HepG2 (cell line): ENCODE results near the gene MLX. TPM values are rescaled to one million over a fixed set of nuclear protein-coding genes. Genes with fewer than 3 reads are reported as not detected.

Experiments
- ATF1 ChIP-seq: IDR thresholded peaks from 2 replicates; pipeline ENCODE4 v1.6.1; 2016; ENCODE audit warnings: mild to moderate bottlenecking, control low read depth
- FOXJ3 ChIP-seq: sonication (generic); formaldehyde crosslinking; IDR thresholded peaks from 2 replicates; pipeline ENCODE4 v1.4.0; 2020; ENCODE audit warnings: missing genetic modification reagents, mild to moderate bottlenecking, borderline replicate concordance
- HBP1 ChIP-seq: IDR thresholded peaks from 2 replicates; pipeline ENCODE4 v1.6.1; 2016; ENCODE audit warnings: low read depth, control low read depth
- MNT ChIP-seq: fragments of 450-650 bp; IDR thresholded peaks from 2 replicates; pipeline ENCODE4 v1.6.1; 2016
- MTF2 ChIP-seq: sonication (generic); formaldehyde crosslinking; IDR thresholded peaks from 2 replicates; pipeline ENCODE4 v1.5.0; 2020; ENCODE audit warnings: missing genetic modification reagents, borderline replicate concordance
- NFE2L1 ChIP-seq: sonication (generic); formaldehyde crosslinking; IDR thresholded peaks from 2 replicates; pipeline ENCODE4 v1.4.0; 2020; ENCODE audit warnings: missing genetic modification reagents, mild to moderate bottlenecking, borderline replicate concordance
- NONO ChIP-seq, 2 experiments: fragments of 450-650 bp in 1 of 2; sonication (generic) in 1 of 2; formaldehyde crosslinking in 1 of 2; IDR thresholded peaks in 1 of 2; conservative IDR thresholded peaks in 1 of 2; 2 replicates each; pipeline versions ENCODE4 v1.6.1 to v1.8.0; 2017 to 2022; ENCODE audit warnings: mild to moderate bottlenecking in 1 of 2, missing genetic modification reagents in 1 of 2, moderate library complexity in 1 of 2
- POLR2AphosphoS2 ChIP-seq: IDR thresholded peaks from 2 replicates; pipeline ENCODE4 v1.6.1; 2011; ENCODE audit warnings: low read depth, low read length, improper control_type of control experiment
- TAF15 ChIP-seq: fragments of 200-400 bp; formaldehyde crosslinking; IDR thresholded peaks from one replicate; pipeline ENCODE4 v1.6.1; 2018; ENCODE audit warnings: mild to moderate bottlenecking, low read depth, low read length; ENCODE audit not compliant: poor library complexity, severe bottlenecking
- ZBTB46 ChIP-seq: sonication (generic); formaldehyde crosslinking; IDR thresholded peaks from 2 replicates; pipeline ENCODE4 v1.4.0; 2020; ENCODE audit warnings: mild to moderate bottlenecking, missing genetic modification reagents, borderline replicate concordance
- ZFP36L2 ChIP-seq: sonication (generic); formaldehyde crosslinking; IDR thresholded peaks from 2 replicates; pipeline ENCODE4 v1.4.0; 2020; ENCODE audit warnings: missing genetic modification reagents
- ZNF282 ChIP-seq: fragments of 450-650 bp; IDR thresholded peaks from 2 replicates; pipeline ENCODE4 v1.6.1; 2018; ENCODE audit not compliant: partially characterized antibody
- ZNF292 ChIP-seq: sonication (generic); formaldehyde crosslinking; IDR thresholded peaks from 2 replicates; pipeline ENCODE4 v1.8.1; 2022; ENCODE audit warnings: mild to moderate bottlenecking, low read depth, missing genetic modification reagents, borderline replicate concordance
- ZNF326 ChIP-seq: sonication (generic); formaldehyde crosslinking; IDR thresholded peaks from 2 replicates; pipeline ENCODE4 v1.4.0; 2020; ENCODE audit warnings: missing genetic modification reagents, borderline replicate concordance
- ZNF354B ChIP-seq: sonication (generic); formaldehyde crosslinking; IDR thresholded peaks from 2 replicates; pipeline ENCODE4 v1.8.0; 2022; ENCODE audit warnings: mild to moderate bottlenecking, missing genetic modification reagents
- ZNF431 ChIP-seq: sonication (generic); formaldehyde crosslinking; IDR thresholded peaks from 2 replicates; pipeline ENCODE4 v1.9.0; 2022; ENCODE audit warnings: missing genetic modification reagents, low read depth, mild to moderate bottlenecking, borderline replicate concordance
- ZNF710 ChIP-seq: sonication (generic); formaldehyde crosslinking; IDR thresholded peaks from 2 replicates; pipeline ENCODE4 v1.5.0; 2020; ENCODE audit warnings: mild to moderate bottlenecking, missing genetic modification reagents, borderline replicate concordance
- ZNF878 ChIP-seq: sonication (generic); formaldehyde crosslinking; IDR thresholded peaks from 2 replicates; pipeline ENCODE4 v1.8.1; 2023; ENCODE audit warnings: mild to moderate bottlenecking, missing genetic modification reagents, moderate library complexity
- ZSCAN5A ChIP-seq: sonication (generic); formaldehyde crosslinking; IDR thresholded peaks from 2 replicates; pipeline ENCODE4 v1.8.0; 2022; ENCODE audit warnings: mild to moderate bottlenecking, missing genetic modification reagents, borderline replicate concordance
- polyA plus RNA-seq, 8 experiments: library from polyadenylated mRNA; depleted of rRNA in 3 of 8; stranded (reverse) in 7 of 8; unstranded in 1 of 8; fragments of >200 nt; fragmentation: Illumina TruSeq in 4 of 8; extraction: Trizol in 4 of 8; gene quantifications; 2 replicates each; pipeline versions ENCODE4 v1.2.1 to v1.2.3, GENCODE V29; 2011 to 2016; ENCODE audit warnings: low read depth in 4 of 8, missing spikeins in 1 of 8, mixed read lengths in 1 of 8; ENCODE audit not compliant: insufficient read depth in 1 of 8
- total RNA-seq, 5 experiments: library from RNA; depleted of rRNA; stranded (reverse); fragments of >200 nt; fragmentation: Illumina TruSeq; extraction: Trizol; gene quantifications; 2 replicates each; pipeline ENCODE4 v1.2.3, GENCODE V29; 2016; ENCODE audit warnings: low read depth in 1 of 5

Gene MLX
- total and polyA plus RNA-seq, 2 of the 13 experiments (the other 11 are each of a cell fraction or from before 2014, with no cell fraction given) = 38.9 to 74.4 TPM

- TF ChIP-seq ZNF710 (CRISPR knock-in tag) (peak; percentile 20; the same call in 1 of the 2 replicates), ZNF292 (CRISPR knock-in tag) (peak; percentile 86; the same call in 1 of the 2 replicates), ZNF354B (CRISPR knock-in tag) (0 out of 2 replicates have a peak, but pooled peaks have one; percentile 14), HBP1 (CRISPR knock-in tag) (peak; percentile 41; the same call in 1 of the 2 replicates), ZBTB46 (CRISPR knock-in tag) (no peak), NONO (IDR thresholded peaks at IDR 0.05) (no peak), NONO (CRISPR knock-in tag; conservative IDR thresholded peaks at IDR 0.05) (peak; percentile 90), ATF1 (CRISPR knock-in tag) (no peak; the same call in 1 of the 2 replicates), ZFP36L2 (CRISPR knock-in tag) (no peak), MTF2 (CRISPR knock-in tag) (no peak), ZNF282 (no peak), ZNF878 (CRISPR knock-in tag) (peak; percentile 68; the same call in 1 of the 2 replicates), MNT (peak; percentile 64), TAF15 (peak; percentile 66), FOXJ3 (CRISPR knock-in tag) (peak; percentile 68), ZSCAN5A (CRISPR knock-in tag) (0 out of 2 replicates have a peak, but pooled peaks have one; percentile 78), NFE2L1 (CRISPR knock-in tag) (no peak), ZNF431 (CRISPR knock-in tag) (peak; percentile 93; the same call in 1 of the 2 replicates), ZNF326 (no peak), POLR2AphosphoS2 (peak; percentile 44; the same call in 1 of the 2 replicates)
These were observed 42.4 kb downstream of the MLX start, which contains the start of the genes RETREG3 and TUBG1 (continued) for GRCh38 chr17:42609182-42609813.
